NCI-H1436 (cell line): ENCODE data around the gene SLC38A9.

Source experiments
- DNase-seq: peaks from one replicate; lab custom pipeline; 2025; lab: John Stamatoyannopoulos, UW

Gene SLC38A9

GRCh38 chr5:55578771-55579170 lies 133.4 kb downstream of the SLC38A9 start:
- DNase-seq = no peak

GRCh38 chr5:55577353-55578060 lies 134.6 kb downstream of the SLC38A9 start:
- DNase-seq = no peak

GRCh38 chr5:55576661-55577060 lies 135.5 kb downstream of the SLC38A9 start:
- DNase-seq = no peak
